ENCODE data around the gene KLF16. TPM values are rescaled to one million over a fixed set of nuclear protein-coding genes. Genes with fewer than 3 reads are reported as not detected.
A peak's percentile ranks its signal among the peaks of the same experiment; 100 is the strongest.

KLF16 gene
- total and polyA plus RNA-seq, 9 of the 15 experiments (the other 6 are each of a cell fraction or from before 2014, with no cell fraction given), result 0.04 to 60.4 (median 6.8) TPM

DNA sequence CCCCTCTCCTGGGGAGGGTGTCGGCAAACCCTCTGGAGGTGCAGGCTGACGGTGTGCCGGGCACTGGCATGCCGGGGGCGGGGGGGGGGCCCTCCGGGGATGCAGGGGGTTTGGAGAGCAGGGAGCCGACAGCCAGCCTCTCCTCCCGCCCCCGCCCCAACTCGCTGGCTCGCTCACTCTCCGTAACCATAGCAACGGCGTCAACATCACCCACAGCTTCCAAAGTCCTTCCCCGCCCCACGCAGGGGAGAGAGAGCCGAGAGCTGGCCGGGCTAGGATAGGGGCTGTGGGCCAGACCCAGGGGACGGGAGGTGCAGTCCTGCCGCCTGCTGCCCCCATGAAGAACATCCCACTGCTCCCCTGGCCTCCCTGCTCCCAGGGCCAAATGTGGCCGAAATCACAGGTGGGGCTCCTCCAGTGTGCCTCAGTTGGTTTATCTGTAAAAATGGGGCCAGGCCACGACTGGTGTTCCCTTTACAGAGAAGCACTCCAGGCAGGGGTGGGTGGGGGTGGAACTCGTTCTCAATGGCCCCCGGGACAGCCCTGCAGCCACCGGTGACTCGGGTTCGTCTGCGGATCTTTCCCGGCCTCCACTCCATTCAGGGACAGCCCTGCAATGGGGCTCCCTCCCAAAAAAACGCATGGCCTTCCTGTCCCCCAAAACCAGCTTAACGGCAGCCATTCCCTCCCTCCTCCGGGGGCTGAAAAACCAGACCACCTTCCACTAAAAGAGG, 3.2 kb downstream of the KLF16 start (continued):
- TF ChIP-seq RBM34 (IDR thresholded peaks at IDR 0.05; ENCODE audit: borderline replicate concordance, insufficient read depth, low read length), result no peak
- peak; percentile 37; the same call in 1 of the 2 replicates for TF ChIP-seq SP1 (CRISPR knock-in tag; IDR thresholded peaks at IDR 0.05)
- TF ChIP-seq NR2C1 (IDR thresholded peaks at IDR 0.05), result no peak
- TF ChIP-seq NR2C1 (tag; IDR thresholded peaks at IDR 0.05), result no peak
- TF ChIP-seq HNRNPK (IDR thresholded peaks at IDR 0.05; ENCODE audit: low read depth, low read length, poor library complexity, severe bottlenecking), result no peak
- TF ChIP-seq SREBF2 (CRISPR knock-in tag; IDR thresholded peaks at IDR 0.05), result no peak
- peak; percentile 32 for TF ChIP-seq RBBP5 (IDR thresholded peaks at IDR 0.05; ENCODE audit: borderline replicate concordance, insufficient read depth, low read length, poor library complexity, severe bottlenecking)
- peak in 1 of 2 experiments; percentile 65; a peak in 2 of 4 replicates for TF ChIP-seq HDAC1 (IDR thresholded peaks at IDR 0.05)
- TF ChIP-seq, protein P1, sequence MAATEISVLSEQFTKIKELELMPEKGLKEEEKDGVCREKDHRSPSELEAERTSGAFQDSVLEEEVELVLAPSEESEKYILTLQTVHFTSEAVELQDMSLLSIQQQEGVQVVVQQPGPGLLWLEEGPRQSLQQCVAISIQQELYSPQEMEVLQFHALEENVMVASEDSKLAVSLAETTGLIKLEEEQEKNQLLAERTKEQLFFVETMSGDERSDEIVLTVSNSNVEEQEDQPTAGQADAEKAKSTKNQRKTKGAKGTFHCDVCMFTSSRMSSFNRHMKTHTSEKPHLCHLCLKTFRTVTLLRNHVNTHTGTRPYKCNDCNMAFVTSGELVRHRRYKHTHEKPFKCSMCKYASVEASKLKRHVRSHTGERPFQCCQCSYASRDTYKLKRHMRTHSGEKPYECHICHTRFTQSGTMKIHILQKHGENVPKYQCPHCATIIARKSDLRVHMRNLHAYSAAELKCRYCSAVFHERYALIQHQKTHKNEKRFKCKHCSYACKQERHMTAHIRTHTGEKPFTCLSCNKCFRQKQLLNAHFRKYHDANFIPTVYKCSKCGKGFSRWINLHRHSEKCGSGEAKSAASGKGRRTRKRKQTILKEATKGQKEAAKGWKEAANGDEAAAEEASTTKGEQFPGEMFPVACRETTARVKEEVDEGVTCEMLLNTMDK (IDR thresholded peaks at IDR 0.05; ENCODE audit: borderline replicate concordance, insufficient read depth, low read depth, low read length, poor library complexity, severe bottlenecking), result no peak
- no peak for TF ChIP-seq NFIC (IDR thresholded peaks at IDR 0.05)
- 0 out of 4 replicates have a peak, but pooled peaks of 1 of the 2 experiments have one; percentile 24 for TF ChIP-seq NONO (IDR thresholded peaks at IDR 0.05; ENCODE audit: low read depth in 2 of 2, low read length in 1 of 2)
- TF ChIP-seq, protein P2, sequence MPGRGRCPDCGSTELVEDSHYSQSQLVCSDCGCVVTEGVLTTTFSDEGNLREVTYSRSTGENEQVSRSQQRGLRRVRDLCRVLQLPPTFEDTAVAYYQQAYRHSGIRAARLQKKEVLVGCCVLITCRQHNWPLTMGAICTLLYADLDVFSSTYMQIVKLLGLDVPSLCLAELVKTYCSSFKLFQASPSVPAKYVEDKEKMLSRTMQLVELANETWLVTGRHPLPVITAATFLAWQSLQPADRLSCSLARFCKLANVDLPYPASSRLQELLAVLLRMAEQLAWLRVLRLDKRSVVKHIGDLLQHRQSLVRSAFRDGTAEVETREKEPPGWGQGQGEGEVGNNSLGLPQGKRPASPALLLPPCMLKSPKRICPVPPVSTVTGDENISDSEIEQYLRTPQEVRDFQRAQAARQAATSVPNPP (IDR thresholded peaks at IDR 0.05; ENCODE audit: borderline replicate concordance, insufficient read depth, insufficient read length), result no peak
- TF ChIP-seq, protein P3, sequence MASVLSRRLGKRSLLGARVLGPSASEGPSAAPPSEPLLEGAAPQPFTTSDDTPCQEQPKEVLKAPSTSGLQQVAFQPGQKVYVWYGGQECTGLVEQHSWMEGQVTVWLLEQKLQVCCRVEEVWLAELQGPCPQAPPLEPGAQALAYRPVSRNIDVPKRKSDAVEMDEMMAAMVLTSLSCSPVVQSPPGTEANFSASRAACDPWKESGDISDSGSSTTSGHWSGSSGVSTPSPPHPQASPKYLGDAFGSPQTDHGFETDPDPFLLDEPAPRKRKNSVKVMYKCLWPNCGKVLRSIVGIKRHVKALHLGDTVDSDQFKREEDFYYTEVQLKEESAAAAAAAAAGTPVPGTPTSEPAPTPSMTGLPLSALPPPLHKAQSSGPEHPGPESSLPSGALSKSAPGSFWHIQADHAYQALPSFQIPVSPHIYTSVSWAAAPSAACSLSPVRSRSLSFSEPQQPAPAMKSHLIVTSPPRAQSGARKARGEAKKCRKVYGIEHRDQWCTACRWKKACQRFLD (CRISPR knock-in tag; IDR thresholded peaks at IDR 0.05), result no peak
- TF ChIP-seq, protein P4, sequence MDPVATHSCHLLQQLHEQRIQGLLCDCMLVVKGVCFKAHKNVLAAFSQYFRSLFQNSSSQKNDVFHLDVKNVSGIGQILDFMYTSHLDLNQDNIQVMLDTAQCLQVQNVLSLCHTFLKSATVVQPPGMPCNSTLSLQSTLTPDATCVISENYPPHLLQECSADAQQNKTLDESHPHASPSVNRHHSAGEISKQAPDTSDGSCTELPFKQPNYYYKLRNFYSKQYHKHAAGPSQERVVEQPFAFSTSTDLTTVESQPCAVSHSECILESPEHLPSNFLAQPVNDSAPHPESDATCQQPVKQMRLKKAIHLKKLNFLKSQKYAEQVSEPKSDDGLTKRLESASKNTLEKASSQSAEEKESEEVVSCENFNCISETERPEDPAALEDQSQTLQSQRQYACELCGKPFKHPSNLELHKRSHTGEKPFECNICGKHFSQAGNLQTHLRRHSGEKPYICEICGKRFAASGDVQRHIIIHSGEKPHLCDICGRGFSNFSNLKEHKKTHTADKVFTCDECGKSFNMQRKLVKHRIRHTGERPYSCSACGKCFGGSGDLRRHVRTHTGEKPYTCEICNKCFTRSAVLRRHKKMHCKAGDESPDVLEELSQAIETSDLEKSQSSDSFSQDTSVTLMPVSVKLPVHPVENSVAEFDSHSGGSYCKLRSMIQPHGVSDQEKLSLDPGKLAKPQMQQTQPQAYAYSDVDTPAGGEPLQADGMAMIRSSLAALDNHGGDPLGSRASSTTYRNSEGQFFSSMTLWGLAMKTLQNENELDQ (CRISPR knock-in tag; IDR thresholded peaks at IDR 0.05; ENCODE audit: borderline replicate concordance), result no peak
- TF ChIP-seq EGR1 (conservative IDR thresholded peaks at IDR 0.05), result peak; percentile 84
- peak in 1 of 2 experiments; percentile 94; a peak in 1 of 4 replicates for TF ChIP-seq CSDE1 (IDR thresholded peaks at IDR 0.05)
- no peak for TF ChIP-seq ZNF124 (CRISPR knock-in tag; IDR thresholded peaks at IDR 0.05)
